HG02840 (cell line): ENCODE results near the gene ITPKB.

Source experiments
- ATAC-seq: cut with Tn5 transposase; IDR thresholded peaks from one replicate; pipeline ENCODE4 v1.9.1; 2021; ENCODE audit warnings: mild to moderate bottlenecking, moderate library complexity, moderate number of reproducible peaks; ENCODE audit not compliant: unreplicated experiment, low FRiP score

Gene ITPKB

DNA sequence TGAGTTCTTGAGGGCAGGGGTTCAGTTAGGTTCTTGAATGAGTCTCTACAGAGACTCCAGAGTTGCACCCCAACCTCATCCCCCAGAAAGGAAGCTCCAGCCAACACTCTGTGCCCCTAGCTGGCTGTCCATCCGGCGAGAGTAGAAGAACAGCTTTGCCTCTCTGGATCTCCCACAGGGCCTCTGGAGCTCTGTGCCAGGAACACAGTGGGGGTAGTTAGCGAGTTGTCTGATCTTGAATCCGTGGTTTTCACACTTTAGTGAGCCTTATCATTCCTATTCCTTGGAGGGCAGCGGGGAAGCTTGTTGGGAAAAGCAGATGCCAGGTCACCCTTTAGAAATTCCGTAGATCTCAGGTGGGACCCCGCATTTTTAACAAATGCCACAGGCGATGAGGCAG lies 145.5 kb downstream of the ITPKB start:
- ATAC-seq: no peak

GRCh38 chr1:226590614-226591013 lies 148.5 kb downstream of the ITPKB start:
- ATAC-seq: no peak

GRCh38 chr1:226589008-226589733 lies 149.9 kb downstream of the ITPKB start:
- no peak for ATAC-seq

GRCh38 chr1:226588484-226588883 lies 150.6 kb downstream of the ITPKB start:
- no peak for ATAC-seq

- no peak for ATAC-seq
Measured at GRCh38 chr1:226586650-226587422, 152.2 kb downstream of the ITPKB start.

GRCh38 chr1:226586116-226586515 lies 153.0 kb downstream of the ITPKB start:
- no peak for ATAC-seq

- no peak for ATAC-seq
Measured at GRCh38 chr1:226584164-226584563, 154.9 kb downstream of the ITPKB start.

DNA sequence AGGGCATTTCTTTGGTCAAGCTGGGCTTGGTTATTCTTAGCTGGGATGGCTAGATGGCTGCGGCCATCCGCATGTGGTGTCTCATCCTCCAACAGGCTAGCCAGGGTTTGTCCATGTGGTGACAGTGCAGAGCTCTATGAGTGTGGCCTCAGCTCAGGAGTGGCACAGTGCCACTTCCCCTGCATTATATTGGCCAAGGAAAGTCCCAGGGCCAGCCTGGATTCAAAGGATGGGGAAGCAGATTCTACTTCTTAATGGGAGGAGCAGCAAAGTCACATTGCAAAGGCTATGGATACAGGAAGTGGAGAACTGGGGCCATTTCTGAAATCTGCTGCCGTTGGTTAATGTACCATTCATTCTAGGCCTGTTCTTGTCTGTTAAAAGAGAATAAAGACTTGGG lies 156.1 kb downstream of the ITPKB start:
- ATAC-seq: no peak
